NCI-H345 treated with DMSO at 0.1 percent for 48 hours (cell line): ENCODE data around the gene CATSPERD.
A peak's percentile ranks its signal among the peaks of the same experiment; 100 is the strongest.
"Not testable (repeated sequence)": the region's sequence is repeated elsewhere in the genome, so short reads cannot be mapped to it uniquely, and the experiment has no call there.

ENCODE experiments used
- DNase-seq: peaks from one replicate; lab custom pipeline; 2025; ENCODE audit not compliant: unreplicated experiment; lab: John Stamatoyannopoulos, UW

Gene CATSPERD

DNA sequence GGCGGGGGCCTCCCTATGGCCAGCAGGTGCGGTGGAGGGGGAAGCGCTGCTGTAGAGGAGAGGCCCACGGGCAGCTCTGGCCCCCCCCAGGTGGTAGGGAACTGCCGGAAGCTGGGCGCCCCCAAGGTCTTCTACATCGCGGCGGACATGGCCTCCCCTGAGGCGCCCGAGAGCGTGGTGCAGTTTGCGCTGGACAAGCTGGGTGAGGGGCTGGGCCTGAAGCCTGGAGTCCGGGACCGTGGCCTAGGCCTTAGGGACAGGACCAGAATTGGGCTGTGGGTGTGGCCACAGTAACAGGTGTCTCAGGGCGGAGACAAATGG is 34.2 kb upstream of the CATSPERD start:
- no peak for DNase-seq

DNA sequence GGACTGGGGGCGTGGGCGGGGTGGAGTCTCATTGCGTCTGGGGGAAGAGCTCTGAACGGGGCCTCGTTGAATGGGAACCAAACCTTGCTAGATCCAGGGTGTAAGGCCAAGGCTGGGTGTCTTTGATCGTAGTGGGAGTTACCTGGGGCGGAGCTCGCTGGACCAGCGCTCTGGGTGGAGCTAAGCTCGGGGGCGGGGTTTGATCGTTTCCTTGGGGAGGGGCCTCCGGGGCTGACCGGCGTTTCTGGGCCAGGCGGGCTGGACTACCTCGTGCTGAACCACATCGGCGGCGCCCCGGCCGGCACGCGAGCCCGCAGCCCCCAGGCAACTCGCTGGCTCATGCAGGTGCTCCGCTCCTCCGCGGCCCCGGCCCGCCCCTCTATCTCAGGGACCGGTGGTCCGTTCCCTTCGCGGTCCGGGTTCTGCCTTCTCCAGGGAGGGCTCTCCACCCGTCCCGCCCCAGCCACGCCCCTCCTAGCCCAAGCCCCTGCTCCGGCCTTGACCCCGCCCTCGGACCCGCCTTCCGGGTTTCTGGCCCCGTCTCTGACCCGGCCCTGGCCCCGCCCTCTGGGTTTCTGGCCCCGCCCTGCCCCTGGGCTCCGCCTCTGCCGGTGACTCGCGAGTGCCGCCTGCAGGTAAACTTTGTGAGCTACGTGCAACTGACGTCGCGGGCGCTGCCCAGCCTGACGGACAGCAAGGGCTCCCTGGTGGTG is 33.6 kb upstream of the CATSPERD start:
- peak; percentile 88 for DNase-seq

DNA sequence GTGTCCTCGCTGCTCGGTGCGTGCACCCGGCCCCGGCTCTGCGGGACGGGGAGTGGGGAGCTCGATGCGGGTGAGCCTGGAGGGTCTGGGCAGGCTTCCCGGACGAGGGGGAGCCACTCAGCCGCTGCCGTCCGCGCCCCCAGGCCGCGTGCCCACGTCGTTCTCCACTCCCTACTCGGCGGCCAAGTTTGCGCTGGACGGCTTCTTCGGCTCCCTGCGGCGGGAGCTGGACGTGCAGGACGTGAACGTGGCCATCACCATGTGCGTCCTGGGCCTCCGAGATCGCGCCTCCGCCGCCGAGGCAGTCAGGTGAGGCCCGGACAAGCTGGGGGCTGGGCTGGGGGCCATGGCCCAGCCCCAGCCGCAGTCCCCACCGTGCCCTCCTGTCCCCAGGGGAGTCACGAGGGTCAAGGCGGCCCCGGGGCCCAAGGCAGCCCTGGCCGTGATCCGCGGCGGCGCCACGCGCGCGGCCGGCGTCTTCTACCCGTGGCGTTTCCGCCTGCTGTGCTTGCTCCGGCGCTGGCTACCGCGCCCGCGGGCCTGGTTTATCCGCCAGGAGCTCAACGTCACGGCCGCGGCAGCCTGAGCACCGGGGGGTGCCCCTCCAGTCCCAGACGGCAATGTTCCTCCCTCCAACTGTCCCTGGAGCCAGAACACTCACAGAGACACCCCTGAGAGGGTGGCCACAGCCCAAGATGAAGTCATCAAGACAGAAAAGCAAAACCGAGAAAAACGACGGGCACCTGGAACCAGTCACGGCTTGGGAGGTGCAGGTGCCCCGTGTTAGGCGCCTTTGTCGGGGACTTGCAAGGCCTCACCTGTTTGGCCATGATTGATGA is 32.9 kb upstream of the CATSPERD start:
- DNase-seq = no peak

DNA sequence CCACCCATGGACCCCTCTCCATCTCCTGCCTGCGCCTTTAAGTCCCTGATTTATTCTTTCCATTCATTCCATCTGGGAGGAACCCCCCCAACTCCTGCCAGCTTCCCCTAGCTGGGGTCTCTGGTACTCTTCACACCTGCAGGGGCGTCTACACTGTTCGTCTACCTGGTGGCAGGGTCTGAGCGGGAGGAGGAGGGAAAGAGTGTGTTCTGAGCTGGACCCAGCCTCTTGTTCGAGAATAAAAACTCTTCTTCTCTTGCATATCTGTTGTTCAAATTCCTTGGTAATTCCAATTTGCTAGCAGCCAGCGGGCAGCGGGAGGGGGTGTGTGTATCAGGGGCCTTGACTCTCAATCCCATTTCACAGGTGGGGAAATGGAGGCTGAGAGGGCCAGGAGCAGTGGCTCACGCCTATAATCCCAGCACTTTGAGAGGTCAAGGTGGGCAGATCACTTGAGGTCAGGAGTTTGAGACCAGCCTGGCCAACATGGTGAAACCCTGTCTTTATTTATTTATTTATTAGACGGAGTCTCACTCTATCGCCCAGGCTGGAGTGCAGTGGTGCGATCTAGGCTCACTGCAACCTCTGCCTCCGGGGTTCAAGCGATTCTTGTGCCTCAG is 32.1 kb upstream of the CATSPERD start:
- not testable (repeated sequence) for DNase-seq

DNA sequence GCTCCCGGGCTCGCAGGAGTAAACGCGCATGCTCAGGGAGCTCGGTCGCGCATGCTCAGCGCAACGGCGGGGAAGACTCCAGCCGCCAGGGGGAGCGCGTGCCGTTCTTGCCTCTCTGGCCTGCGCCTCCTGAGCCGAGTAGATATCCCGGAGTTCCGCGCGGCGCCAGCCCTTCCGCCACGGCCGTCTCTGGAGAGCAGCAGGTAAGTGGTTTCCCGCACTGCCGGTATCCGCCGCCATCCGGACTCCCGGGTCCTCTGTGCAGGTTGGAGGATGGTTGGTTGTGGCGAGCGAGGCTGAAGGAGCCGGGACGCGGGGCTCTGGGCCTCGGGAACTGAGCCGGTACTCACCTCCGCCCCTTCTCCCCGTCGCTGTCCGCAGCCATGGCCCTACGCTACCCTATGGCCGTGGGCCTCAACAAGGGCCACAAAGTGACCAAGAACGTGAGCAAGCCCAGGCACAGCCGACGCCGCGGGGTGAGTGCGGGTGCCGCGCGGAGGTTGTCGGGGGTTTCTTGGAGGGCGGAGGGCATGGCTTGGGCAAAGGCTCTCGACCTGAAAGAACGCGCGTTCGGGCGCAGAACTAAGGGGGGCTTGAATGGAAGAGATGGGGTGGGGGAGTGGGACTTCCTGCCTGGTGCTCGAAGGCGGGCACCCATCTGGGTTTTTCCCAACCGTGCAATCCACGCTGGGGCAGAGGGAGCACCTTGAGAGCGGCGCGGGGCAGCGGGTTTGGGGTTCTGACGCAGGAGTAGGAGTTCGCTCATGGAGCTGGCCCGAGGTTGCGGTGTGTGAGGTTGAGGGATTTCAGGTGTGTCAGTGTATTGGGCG is 30.1 kb upstream of the CATSPERD start, which contains the start of gene RPL36:
RPL36 (plus strand) TSS at position 171 of the 830 bp plus-strand sequence; CDS start at position 384, 213 bp downstream.
- peak; percentile 92 for DNase-seq

DNA sequence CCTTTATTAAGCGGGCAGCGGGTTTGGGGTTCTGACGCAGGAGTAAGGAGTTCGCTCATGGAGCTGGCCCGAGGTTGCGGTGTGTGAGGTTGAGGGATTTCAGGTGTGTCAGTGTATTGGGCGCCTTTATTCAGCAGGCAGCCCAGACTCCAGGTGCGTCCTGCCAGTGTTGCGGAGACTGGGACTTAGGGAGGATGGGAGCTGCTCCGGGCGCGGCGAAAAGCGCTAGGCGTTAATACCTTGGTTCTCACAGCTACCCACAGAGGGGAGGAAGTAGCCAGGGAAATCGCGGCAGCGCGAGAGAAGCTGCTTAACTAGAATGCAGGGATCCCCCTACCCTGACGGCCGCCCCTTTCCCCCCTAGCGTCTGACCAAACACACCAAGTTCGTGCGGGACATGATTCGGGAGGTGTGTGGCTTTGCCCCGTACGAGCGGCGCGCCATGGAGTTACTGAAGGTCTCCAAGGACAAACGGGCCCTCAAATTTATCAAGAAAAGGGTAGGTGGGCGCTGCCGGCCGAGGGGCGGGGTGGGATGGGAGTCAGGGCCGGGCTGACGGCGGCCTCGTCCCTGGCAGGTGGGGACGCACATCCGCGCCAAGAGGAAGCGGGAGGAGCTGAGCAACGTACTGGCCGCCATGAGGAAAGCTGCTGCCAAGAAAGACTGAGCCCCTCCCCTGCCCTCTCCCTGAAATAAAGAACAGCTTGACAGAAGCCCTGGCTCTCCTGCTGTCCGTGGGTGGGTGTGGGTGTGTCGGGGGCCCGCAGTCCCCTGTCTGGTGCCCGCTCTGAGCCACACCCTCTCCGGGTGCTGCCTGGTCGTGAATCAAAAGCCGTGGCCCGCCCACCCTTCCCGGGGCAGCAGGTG is 29.2 kb upstream of the CATSPERD start:
- DNase-seq = no peak

DNA sequence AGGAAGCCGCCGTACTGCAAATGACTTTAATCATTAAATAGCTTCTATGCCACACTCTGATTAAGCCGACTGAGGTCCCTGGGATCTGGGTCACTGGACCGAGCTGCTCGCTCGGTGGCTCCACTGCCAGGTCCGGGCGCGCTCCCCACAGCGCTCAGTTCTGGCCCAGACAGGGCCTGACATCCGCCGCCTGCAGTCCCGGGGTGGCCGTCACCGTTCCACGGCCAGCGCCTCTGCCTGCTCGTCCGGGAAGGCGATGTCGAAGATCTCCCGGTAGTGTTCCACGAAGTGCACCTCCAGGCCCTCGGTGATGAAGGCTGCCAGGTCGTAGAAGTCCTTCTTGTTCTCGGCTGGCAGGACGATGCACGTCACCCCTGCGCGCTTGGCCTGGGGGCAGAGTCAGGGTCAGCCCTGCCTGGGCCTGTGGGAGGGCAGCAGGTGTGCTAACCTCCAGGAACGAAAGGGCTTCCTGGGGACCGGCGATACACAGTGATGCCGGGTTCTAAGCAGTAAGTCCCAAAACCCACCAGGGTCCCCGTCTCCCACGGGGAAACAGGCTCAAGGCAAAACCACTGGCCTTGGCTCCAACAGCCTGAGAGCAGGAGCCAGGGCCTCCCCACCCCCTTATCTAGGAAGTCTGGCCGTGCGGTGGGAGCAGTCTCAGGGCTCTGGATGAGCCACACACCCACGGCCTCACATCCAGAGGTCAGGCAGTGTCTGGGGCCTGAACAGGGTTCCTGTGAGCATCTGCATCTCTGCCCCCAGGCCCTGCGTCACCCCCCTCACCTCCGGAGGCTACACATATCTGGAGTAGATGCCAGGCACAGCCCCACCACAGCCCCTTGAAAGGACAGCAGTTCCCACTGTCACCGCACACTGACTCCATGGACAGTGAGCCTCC is 28.4 kb upstream of the CATSPERD start:
- DNase-seq = no peak

DNA sequence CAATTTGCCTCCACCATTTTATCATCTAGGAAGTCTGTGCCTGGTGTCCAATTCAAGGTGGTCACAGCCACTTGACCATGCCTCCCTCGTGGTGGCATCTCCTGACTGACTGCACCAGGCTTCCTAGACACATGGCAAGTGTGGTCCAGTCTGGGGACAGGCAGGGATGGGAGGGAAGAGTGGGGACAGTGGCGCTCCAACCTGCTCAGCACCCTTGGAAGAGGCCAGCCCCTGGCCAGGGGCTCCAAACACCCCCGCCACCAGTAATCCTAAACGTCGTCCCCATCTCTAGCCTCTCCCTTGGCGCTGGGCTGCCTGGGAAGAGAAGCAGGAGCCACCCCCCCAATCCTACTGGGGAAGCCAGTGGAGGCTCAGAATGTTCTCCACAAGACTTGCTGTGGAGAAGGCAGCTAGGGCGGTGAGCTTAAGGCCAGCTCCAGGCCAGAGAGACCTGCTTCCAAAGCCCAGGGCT is 27.7 kb upstream of the CATSPERD start:
- DNase-seq = no peak

DNA sequence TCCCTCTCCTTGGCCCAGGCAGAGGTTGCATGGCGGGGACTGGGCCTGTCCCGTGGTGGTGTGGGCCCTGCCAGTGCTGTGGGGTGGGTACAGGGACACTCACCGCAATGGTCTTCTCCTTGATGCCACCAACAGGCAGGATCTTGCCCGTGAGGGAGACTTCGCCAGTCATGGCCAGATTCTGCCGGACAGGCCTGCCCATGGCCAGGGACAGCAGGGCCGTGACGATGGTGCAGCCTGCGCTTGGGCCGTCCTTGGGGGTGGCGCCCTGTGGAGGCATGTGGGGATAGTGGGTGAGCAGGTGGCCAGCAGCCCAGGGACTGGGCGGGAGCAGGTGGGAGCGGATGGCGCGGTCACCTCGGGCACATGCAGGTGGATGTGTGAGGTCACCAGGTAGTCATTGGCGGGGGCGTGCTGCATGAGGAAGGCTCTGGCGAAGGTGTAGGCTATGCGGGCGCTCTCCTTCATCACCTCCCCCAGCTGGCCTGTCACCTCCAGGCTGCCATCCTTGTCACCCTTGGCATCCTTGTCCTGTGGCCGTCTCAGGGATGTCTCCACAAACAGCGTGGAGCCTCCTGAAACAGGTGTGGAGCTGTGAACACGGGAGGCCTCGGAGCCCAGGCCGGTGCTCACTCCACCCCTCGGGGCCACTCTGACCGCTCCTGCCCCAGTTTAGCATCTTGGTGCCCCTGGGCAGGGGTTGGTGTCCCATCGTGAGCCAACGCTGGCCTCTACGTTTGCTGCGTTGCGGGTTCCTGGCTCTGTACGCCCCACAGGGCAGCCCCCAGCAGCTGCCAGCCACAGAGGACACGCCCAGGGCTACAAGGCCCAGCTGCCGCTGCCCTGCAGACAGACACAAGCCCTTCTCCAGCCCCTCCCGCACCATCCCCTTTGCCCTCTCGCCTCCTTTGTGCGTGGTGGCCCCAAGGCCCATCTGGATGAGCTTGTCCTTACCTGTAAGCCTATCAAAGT is 27.0 kb upstream of the CATSPERD start:
- DNase-seq = no peak

DNA sequence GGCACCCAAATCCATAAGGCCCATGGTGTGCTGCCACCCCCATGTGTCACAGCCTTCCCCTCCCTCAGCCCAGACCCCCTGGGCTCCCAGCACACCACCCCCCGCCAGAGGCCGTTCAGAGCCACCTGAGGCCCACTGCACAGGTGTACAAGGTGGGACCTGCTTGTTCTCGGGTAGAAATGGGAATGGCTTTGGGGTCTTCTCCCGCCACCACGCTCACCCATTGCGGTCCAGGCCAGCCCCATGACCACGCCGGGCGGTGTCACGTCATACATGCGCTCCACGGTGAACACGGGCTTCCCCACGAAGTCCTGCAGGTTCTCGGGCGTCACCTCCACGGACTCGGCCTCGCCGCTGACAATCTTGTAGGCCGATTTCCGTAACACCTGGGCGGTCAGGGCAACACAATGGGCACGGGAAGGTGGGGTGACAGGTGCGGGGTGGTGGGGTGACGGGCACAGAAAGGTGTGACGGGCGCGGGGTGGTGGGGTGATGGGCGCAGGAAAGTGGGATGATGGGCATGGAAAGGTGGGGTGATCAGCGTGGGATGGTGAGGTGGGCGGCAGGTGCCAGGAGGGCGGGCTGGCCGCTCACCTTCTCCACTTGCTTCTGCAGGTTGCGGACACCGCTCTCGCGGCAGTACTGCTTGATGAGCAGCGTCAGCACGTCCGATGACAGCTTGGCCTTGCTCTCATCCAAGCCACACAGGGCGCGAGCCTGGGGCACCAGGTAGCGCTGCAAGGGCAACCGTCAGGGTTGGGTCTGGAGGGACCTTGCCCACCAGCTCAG is 26.1 kb upstream of the CATSPERD start:
- DNase-seq = no peak

DNA sequence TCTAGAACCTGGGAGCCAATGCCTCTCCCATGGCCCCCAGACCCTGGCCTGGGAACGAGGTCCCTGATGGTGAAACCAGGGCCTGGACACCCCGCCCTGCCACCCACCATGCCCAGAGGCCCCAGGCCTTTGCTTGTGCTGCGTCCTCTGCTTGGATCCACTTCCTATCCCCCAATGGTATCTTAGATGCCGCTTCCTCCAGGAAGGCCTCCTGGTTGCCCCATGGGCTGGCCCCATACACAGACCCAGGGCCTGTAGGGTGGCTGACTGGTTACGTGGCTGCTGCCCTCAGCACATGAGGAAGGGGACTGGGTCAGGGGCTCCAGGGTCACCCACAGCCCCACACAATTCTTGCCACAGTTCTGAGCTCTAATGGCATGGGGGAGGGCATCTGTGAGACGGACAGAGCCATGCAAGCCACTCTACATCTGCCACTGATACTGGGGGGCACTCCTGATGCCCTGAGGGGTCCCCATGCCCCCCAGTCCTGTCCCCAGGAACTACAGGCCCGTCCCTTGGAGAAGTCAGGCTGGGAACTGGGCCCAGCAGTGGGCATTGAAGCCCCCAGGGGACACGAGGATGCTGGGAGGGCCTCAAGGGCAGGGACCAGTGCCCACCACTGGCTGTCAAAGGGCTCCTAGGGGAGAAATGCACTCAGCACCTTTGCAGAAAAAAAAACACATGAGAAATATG is 25.3 kb upstream of the CATSPERD start:
- DNase-seq = no peak

DNA sequence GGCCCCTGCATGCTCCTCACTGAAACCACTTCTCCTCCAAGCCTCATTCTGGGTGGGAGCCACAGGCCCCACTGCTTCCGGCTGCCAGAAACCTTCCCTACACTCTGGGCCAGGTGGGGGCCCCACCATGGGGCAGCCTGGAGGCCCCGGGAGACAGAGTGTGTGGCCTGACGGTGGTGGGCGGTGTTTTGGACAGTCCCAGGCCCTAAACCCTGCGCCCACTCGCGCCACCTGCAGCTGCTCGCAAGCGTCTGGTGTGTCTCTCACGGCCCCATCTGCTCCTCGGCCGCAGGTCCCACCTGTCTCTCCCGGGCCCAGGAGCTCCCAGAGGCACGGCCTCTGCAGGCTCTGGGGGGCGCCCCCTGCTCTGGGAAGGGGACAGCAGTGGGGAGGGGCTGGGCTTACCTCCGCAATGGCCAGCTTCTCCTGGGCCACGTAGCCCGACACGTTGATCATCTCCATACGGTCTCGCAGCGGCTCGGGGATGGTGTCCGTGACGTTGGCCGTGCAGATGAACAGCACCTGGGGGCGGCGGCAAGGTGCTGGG is 24.7 kb upstream of the CATSPERD start:
- DNase-seq = no peak

DNA sequence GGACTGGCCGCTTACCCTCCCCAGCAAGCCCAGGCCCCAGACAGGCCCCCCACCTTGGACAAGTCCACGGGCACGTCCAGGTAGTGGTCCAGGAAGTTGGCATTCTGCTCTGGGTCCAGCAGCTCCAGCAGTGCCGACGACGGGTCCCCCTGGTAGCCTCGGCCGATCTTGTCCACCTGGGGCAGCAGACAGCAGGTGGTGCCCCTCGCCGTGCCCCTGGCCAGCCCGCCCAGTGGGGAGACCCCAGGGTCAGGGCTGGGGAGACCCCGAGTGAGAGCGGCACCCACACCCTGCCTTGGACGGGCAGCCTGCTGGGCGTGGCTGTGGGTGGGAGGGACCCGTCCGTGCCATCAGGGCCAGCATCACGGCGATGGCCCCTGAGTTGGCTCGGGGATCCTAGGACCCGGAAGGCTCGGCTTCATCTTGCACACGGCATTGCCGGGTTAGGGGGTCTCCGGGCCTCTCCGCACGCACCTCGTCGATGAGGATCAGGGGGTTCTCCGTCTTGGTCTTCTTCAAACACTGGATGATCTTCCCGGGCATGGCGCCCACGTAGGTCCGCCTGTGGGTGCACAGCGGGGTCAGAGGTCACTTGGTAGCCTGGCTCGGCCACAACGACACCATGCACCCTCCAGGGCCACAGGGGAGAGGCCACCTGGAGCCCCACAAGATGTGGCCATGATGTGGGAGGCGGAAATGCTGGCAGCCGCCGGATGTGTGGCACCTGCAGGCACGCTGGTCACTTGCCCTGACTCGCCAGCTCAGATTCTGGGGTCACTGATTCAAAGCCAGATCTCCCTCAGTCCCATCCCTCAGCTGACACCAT is 24.0 kb upstream of the CATSPERD start:
- no peak for DNase-seq

DNA sequence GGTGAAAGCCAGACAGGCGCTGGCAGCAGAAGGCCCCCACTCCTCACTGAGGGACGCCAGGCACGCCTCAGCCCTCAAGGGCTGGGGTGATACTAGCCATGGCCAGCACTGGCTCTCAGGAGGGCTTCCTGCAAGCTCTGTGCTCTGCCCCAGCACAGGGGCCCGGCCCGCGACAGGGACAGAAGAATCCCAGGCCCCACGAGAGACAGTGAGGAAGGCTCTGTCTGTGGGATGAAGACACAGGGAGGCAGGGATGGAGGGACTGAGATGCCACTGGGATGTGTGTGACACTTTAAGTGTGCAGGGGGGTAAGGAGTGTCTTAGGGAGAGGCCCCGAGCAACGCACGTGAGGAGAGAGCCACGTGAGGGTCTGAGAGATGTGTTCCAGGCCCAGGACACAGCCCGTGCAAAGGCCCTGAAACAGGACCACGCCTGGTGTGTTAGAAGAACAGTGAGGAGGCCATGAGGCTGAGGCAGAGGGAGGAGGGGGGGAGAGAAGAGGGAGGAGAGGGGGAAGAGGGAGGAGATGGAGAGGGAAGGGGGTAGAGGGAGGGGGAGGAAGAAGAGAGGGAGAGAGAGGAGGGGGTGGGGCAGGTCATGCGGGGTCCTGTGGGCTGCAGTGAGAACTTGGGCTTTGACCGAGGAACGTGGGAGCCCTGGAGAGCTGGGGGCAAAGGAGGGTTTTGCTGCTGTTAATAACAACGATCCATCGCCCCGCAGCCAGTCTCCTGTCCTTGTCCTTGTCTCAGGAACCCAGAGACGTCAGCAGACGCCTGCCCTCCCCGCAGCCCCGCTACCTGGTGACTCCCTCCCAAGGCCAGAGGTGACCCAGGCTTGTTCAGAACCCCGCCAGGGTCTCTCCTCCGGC is 23.2 kb upstream of the CATSPERD start:
- no peak for DNase-seq
